Spleen (tissue), 11 donors: ENCODE results near the gene TSHZ2. TPM values are rescaled to one million over a fixed set of nuclear protein-coding genes. Genes with fewer than 3 reads are reported as not detected.
A peak's percentile ranks its signal among the peaks of the same experiment; 100 is the strongest.

Experiments used
- DNase-seq: peaks from one replicate; pipeline ENCODE4 v3.0.0-alpha.2; 2020
- H3K27ac ChIP-seq, 8 donors: fragments of 200-600 bp; sonication (generic) in 7 of 8; 1 replicate in 4 of 8; 2 replicates in 4 of 8; pipeline versions ENCODE4 v1.5.0 to v1.8.0; 2016 to 2021; ENCODE audit warnings: inconsistent platforms in 4 of 8, mild to moderate bottlenecking in 4 of 8, moderate library complexity in 1 of 8
- H3K27me3 ChIP-seq, 7 donors: fragments of 200-600 bp; sonication (generic) in 6 of 7; replicated peaks in 1 of 7; 1 replicate in 4 of 7; 2 replicates in 3 of 7; pipeline versions ENCODE4 v1.5.0 to v1.8.0; 2016 to 2021; ENCODE audit warnings: inconsistent platforms in 3 of 7, mild to moderate bottlenecking in 1 of 7
- H3K36me3 ChIP-seq, 6 donors: fragments of 200-600 bp; sonication (generic) in 5 of 6; 1 replicate in 4 of 6; 2 replicates in 2 of 6; pipeline versions ENCODE4 v1.5.0 to v1.8.0; 2016 to 2021; ENCODE audit warnings: inconsistent platforms in 2 of 6
- H3K4me1 ChIP-seq, 6 donors: fragments of 200-600 bp; sonication (generic) in 5 of 6; 1 replicate in 3 of 6; 2 replicates in 3 of 6; pipeline versions ENCODE4 v1.5.0 to v1.8.0; 2016 to 2021; ENCODE audit warnings: inconsistent platforms in 3 of 6
- H3K4me3 ChIP-seq, 8 donors: fragments of 200-600 bp; sonication (generic) in 7 of 8; 1 replicate in 4 of 8; 2 replicates in 4 of 8; pipeline versions ENCODE4 v1.5.0 to v1.8.0; 2016 to 2021; ENCODE audit warnings: inconsistent platforms in 4 of 8, mild to moderate bottlenecking in 4 of 8, moderate library complexity in 2 of 8
- H3K9me3 ChIP-seq, 8 donors: fragments of 200-600 bp; sonication (generic) in 7 of 8; 1 replicate in 4 of 8; 2 replicates in 4 of 8; pipeline versions ENCODE4 v1.5.0 to v1.8.0; 2016 to 2021; ENCODE audit warnings: inconsistent platforms in 4 of 8
- CTCF ChIP-seq, 11 experiments: fragments of 200-600 bp in 7 of 11; fragments of 450-650 bp in 4 of 11; sonication (generic) in 4 of 11; IDR thresholded peaks in 8 of 11; conservative IDR thresholded peaks in 3 of 11; 1 replicate in 7 of 11; 2 replicates in 4 of 11; pipeline versions ENCODE4 v1.4.0 to v1.8.0; 2016 to 2021; ENCODE audit warnings: antibody characterized with exemption in 11 of 11, inconsistent platforms in 4 of 11, mild to moderate bottlenecking in 1 of 11
- POLR2A ChIP-seq, 3 donors: fragments of 450-650 bp; IDR thresholded peaks; one replicate each; pipeline ENCODE4 v1.5.1; 2017; ENCODE audit warnings: antibody characterized with exemption in 3 of 3, mild to moderate bottlenecking in 1 of 3
- POLR2AphosphoS5 ChIP-seq, 3 donors: sonication (generic); formaldehyde crosslinking; IDR thresholded peaks; one replicate each; pipeline ENCODE4 v1.5.1; 2017; ENCODE audit warnings: antibody characterized with exemption in 3 of 3
- WGBS, 5 donors: extraction: QIAGEN DNeasy Blood & Tissue Kit in 3 of 5; methylation state at CpG; one replicate each; pipeline versions ENCODE4 v1.1.5 to v1.1.7; 2013 to 2018; 5-methylcytosine and 5-hydroxymethylcytosine counted together
- intact Hi-C: fragments of 100-400 bp; cut with DNase I; formaldehyde crosslinking; loops from one replicate; pipeline ENCODE4 v1.15.0; 2023; ENCODE audit warnings: low total_unique reads
- polyA plus RNA-seq, 3 donors: library from polyadenylated mRNA; stranded (reverse); fragments of 200-250 nt; gene quantifications; one replicate each; pipeline ENCODE4 v1.2.1, GENCODE V29; 2013
- total RNA-seq, 7 donors: library from RNA; depleted of rRNA in 3 of 7; stranded (reverse); fragments of >200 nt in 3 of 7; fragmentation: NEBNext Ultra II Directional in 4 of 7; extraction: Animal tissue kit (Norgen Biotek cat#: 25700) in 4 of 7; gene quantifications; one replicate each; pipeline versions ENCODE4 v1.1.0 to v1.2.1, GENCODE V29; 2016 to 2021
- donor health status: healthy with polysubstance abuse.
- donor health status: DM: no; HTN: no; CAD: no; lungs with moderate emphysema.
- donor health status: DM: no; HTN: no; CAD: no.
- donor health status: Bipolar disorder and iron deficiency.
- donor health status: healthy.
- donor health status: DM: no; HTN: no; CAD: no.
- donor health status: DM: yes; HTN: yes; CAD: no.

TSHZ2 gene
- total and polyA plus RNA-seq, 10 donors: 0.86 to 19.2 (median 15.7) TPM

- no peak for DNase-seq
- intact Hi-C loops: no loop called here
- TF ChIP-seq CTCF (IDR thresholded peaks at IDR 0.05 in 8 of 11, conservative IDR thresholded peaks at IDR 0.05 in 3 of 11) (no peak), POLR2A (IDR thresholded peaks at IDR 0.05) (no peak), POLR2AphosphoS5 (IDR thresholded peaks at IDR 0.05) (peak in 1 of 3 donors; percentile 16)
- Histone ChIP-seq H3K4me3 (no peak overlapping the region), H3K4me1 (peaks cover 0 to 6% (median 0%) of the 10 kb centered on the region in 6 donors), H3K9me3 (no peaks in the 10 kb centered on the region), H3K36me3 (no peaks in the 10 kb centered on the region), H3K27me3 (peaks cover 0 to 9% (median 0%) of the 10 kb centered on the region in 7 donors), H3K27ac (peak overlapping the region in 4 of 8 donors; percentile 13 to 34 (median 14))
- WGBS, 5 donors: 60 to 77% (median 71%) methylated on average over 5 of the region's 5 CpGs
These were observed 60.3 kb downstream of the TSHZ2 start for GRCh38 chr20:53032478-53032932.

- Histone ChIP-seq H3K36me3 (no peaks in the 10 kb centered on the region), H3K27ac (peak overlapping the region in 1 of 8 donors; percentile 8), H3K9me3 (no peaks in the 10 kb centered on the region), H3K4me1 (peaks cover 0 to 6% (median 0%) of the 10 kb centered on the region in 6 donors), H3K27me3 (peaks cover 0 to 9% (median 0%) of the 10 kb centered on the region in 7 donors), H3K4me3 (no peak overlapping the region)
- intact Hi-C loops: no loop called here
- TF ChIP-seq POLR2A (IDR thresholded peaks at IDR 0.05): no peak
- WGBS, 5 donors: 73 to 89% (median 84%) methylated on average over 6 of the region's 6 CpGs
- DNase-seq: no peak
These were observed 61.0 kb downstream of the TSHZ2 start for GRCh38 chr20:53033176-53033575.

- Histone ChIP-seq H3K36me3 (no peaks in the 10 kb centered on the region), H3K27me3 (peaks cover 0 to 3% (median 0%) of the 10 kb centered on the region in 7 donors), H3K4me1 (peaks cover 0 to 6% (median 0%) of the 10 kb centered on the region in 6 donors), H3K4me3 (no peak overlapping the region), H3K27ac (no peak overlapping the region), H3K9me3 (no peaks in the 10 kb centered on the region)
- intact Hi-C loops: no loop called here
- no peak for TF ChIP-seq CTCF (IDR thresholded peaks at IDR 0.05 in 8 of 11, conservative IDR thresholded peaks at IDR 0.05 in 3 of 11)
- no peak for TF ChIP-seq POLR2A (IDR thresholded peaks at IDR 0.05)
- no peak for TF ChIP-seq POLR2AphosphoS5 (IDR thresholded peaks at IDR 0.05)
- no peak for DNase-seq
- 27 to 47% (median 41%) methylated on average over 3 of the region's 3 CpGs for WGBS, 5 donors
These were observed 62.7 kb downstream of the TSHZ2 start for GRCh38 chr20:53034899-53035298.

- Histone ChIP-seq H3K27ac (no peak overlapping the region), H3K4me3 (no peak overlapping the region), H3K4me1 (peaks cover 0 to 11% (median 0%) of the 10 kb centered on the region in 6 donors), H3K36me3 (no peaks in the 10 kb centered on the region), H3K9me3 (no peaks in the 10 kb centered on the region), H3K27me3 (no peaks in the 10 kb centered on the region)
- intact Hi-C loops: no loop called here
- no peak for DNase-seq
- 47 to 55% (median 52%) methylated on average over 8 of the region's 8 CpGs for WGBS, 5 donors
- TF ChIP-seq CTCF (IDR thresholded peaks at IDR 0.05 in 8 of 11, conservative IDR thresholded peaks at IDR 0.05 in 3 of 11) (no peak), POLR2AphosphoS5 (IDR thresholded peaks at IDR 0.05) (no peak), POLR2A (IDR thresholded peaks at IDR 0.05) (no peak)
These were observed 64.8 kb downstream of the TSHZ2 start for GRCh38 chr20:53036992-53037391.
